ENCODE data around the gene GALNT14.

GALNT14 gene

DNA sequence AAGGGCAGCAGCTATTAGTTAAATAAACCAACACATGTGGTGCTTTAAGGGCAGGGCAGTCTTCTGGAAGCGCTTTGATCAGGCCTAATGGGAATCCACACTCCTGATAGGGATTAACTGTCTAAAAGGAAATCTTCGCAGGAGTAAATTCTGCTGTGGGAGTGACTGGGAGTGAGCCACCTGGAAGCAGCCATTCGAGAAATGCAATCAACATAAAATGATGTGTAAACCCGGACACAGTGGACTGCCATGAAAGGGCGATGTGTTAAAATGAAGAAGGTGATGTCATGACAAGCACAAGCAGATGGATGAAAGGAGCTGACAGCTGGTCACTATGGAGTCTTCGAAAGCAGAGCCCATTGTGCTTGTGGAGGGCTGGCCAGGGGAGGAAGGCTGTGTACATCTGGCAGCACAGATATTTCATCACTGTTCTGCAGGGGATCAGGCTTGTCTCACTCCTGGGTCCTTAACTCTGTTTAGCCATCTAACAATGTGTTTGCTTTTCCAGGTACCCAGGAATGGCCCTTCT, 24.8 kb upstream of the GALNT14 start:
- TF ChIP-seq, protein P1, sequence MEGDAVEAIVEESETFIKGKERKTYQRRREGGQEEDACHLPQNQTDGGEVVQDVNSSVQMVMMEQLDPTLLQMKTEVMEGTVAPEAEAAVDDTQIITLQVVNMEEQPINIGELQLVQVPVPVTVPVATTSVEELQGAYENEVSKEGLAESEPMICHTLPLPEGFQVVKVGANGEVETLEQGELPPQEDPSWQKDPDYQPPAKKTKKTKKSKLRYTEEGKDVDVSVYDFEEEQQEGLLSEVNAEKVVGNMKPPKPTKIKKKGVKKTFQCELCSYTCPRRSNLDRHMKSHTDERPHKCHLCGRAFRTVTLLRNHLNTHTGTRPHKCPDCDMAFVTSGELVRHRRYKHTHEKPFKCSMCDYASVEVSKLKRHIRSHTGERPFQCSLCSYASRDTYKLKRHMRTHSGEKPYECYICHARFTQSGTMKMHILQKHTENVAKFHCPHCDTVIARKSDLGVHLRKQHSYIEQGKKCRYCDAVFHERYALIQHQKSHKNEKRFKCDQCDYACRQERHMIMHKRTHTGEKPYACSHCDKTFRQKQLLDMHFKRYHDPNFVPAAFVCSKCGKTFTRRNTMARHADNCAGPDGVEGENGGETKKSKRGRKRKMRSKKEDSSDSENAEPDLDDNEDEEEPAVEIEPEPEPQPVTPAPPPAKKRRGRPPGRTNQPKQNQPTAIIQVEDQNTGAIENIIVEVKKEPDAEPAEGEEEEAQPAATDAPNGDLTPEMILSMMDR (conservative IDR thresholded peaks at IDR 0.05), result no peak
- H3K27ac ChIP-seq, result no peak overlapping the region

DNA sequence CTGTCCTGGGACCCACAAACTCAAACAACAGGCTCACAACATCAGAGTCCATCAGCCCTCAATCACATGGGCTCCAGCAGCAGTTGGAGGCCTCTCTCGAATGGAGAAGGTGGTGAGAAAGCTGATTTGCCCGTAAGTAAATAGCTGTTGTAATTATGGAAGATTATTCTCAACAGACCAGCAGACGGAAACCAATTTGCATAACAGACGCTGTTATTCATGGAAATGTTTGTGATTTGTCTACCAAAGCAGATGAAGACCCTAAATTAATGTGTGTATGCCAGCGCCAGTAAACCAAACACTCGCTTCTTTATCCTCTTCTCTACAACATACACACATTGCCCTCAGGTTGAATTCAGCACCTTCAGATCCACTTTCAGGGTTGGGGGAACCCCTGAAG, 23.4 kb upstream of the GALNT14 start:
- TF ChIP-seq, protein P1 (conservative IDR thresholded peaks at IDR 0.05), result no peak
- H3K27ac ChIP-seq, result no peak overlapping the region

DNA sequence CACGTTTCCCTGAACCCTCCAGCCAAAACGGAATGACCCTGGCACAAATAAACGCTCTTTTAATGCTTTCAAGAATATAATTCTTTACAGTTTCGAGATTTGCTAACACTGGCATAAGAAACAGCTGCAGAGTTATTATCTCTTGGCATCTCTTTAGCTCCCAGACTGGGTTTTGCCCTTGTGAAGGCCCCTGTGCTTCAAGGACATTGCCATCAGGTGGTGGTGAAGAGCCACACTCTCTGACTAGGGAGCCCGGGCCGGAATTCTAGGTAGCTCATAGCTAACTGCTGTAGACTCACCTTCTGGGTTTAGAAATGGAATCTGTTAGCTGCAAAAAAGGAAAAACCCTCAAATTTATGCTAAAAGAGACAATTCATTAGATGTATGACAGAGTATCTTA, 13.3 kb upstream of the GALNT14 start:
- no peak overlapping the region for H3K27ac ChIP-seq
- TF ChIP-seq, protein P1 (conservative IDR thresholded peaks at IDR 0.05), result peak; percentile 46; the same call in 1 of the 2 replicates

DNA sequence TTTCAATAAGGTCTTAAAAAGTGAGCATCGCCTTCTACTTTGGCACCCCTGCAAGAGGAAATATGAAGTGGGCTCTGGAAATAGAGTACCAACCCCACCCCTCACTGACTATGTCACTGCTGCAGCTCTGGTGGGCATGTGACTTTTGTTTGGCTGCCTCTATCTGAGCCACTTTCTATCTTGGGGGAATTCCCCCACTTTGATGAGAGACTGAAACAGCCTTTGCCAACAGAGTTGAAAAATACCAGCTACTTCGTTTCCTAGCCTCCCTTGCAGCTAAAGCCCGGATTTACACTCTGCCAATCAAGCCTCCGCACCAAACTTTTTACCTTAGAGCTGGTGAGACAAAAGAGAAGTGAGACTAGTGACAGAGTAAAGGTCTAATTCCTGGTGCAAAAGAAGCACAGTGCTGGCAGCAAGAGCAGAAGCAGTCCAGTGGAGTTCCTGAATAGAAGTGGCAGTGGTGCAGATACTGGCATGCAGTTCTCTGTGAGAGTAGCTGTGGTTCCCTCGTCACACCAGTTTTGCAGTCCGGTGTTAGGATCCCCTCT, 12.0 kb upstream of the GALNT14 start:
- no peak overlapping the region for H3K27ac ChIP-seq
- TF ChIP-seq, protein P1 (conservative IDR thresholded peaks at IDR 0.05), result no peak

DNA sequence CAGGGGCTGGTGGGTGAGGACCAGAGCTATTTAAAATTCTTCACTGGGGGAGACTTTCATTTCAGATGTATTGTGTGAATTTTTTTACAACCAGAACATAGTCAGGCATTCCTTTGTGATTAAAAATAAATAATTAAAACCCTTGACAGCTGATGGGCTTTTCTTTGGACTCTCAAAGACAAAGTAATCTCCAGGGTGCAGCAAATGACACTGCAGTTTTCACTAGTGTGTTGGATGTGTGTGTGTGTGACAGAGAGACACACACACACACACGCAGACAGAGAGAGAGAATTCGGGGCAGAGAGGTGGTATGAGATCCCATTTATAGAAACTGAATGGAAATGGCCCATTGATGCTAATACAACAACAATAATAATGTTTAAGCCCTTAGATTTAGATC, 10.3 kb upstream of the GALNT14 start:
- no peak overlapping the region for H3K27ac ChIP-seq

DNA sequence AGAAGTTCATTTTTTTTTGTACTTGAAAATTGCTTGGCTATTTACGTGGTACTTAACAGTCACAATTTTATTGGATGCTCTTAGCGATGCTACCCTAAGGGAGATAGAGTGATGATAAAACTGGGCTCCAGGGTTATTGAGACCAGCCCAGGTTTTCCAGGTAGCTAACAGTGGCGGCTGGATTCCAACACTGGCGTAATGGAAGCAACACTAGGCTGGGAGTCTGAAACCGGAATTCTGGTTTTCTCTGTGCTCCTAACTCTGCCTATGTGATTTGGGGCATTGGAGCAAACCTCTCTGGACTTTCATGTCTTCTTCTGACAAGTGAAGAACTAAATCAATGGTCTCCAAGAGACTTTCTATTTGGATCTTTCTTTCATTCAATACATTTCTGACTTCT, 9.4 kb upstream of the GALNT14 start:
- TF ChIP-seq, protein P1 (conservative IDR thresholded peaks at IDR 0.05), result no peak

More for the DNA sequence above, 10.3 kb upstream of the GALNT14 start:
- TF ChIP-seq, protein P1 (conservative IDR thresholded peaks at IDR 0.05), result no peak

DNA sequence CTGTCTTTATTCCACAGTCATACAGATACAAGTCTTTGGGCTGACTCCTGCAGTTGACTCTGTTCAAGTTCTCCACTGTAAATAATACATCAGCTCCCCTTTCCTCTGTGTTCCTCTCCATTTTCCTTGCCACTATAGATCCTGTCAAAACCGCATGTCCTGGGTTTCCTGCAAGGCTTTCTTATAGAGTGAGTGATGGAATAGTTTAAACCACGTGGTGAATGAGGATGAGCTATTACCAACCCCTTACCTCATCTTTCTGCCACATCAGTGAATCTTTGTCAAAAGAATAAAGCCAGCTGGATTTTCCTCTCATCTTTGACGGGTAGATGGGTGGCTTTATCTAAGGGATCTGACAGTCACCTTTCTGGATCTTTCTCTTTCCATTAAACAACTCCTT, 3.9 kb upstream of the GALNT14 start:
- TF ChIP-seq, protein P1 (conservative IDR thresholded peaks at IDR 0.05), result no peak

More for the DNA sequence above, 9.4 kb upstream of the GALNT14 start:
- H3K27ac ChIP-seq, result no peak overlapping the region

More for the DNA sequence above, 3.9 kb upstream of the GALNT14 start:
- no peak overlapping the region for H3K27ac ChIP-seq

Measured in VCaP (cell line).